Duodenal mucosa (tissue), 2 donors: Measurements from ENCODE around the gene TRAPPC2.

Source experiments
- H3K27ac ChIP-seq: one replicate; pipeline ENCODE4 v1.7.0; 2013; ENCODE audit warnings: low read depth, low read length
- H3K27me3 ChIP-seq, 2 donors: one replicate each; pipeline ENCODE4 v1.7.0; 2013; ENCODE audit warnings: low read length in 2 of 2, control low read depth in 1 of 2; ENCODE audit not compliant: insufficient read depth in 2 of 2, control insufficient read depth in 1 of 2
- H3K36me3 ChIP-seq, 2 donors: one replicate each; pipeline ENCODE4 v1.7.0; 2013; ENCODE audit warnings: low read length in 2 of 2, control low read depth in 1 of 2; ENCODE audit not compliant: insufficient read depth in 2 of 2, control insufficient read depth in 1 of 2
- H3K4me1 ChIP-seq, 2 donors: one replicate each; pipeline ENCODE4 v1.7.0; 2013; ENCODE audit warnings: low read length in 2 of 2, control low read depth in 1 of 2; ENCODE audit not compliant: insufficient read depth in 2 of 2, control insufficient read depth in 1 of 2
- H3K4me3 ChIP-seq, 2 donors: one replicate each; pipeline ENCODE4 v1.7.0; 2013; ENCODE audit warnings: low read length in 2 of 2, low read depth in 1 of 2
- H3K9ac ChIP-seq, 2 donors: one replicate each; pipeline ENCODE4 v1.7.0; 2013; ENCODE audit warnings: low read length in 2 of 2, low read depth in 1 of 2
- H3K9me3 ChIP-seq, 2 donors: one replicate each; pipeline ENCODE4 v1.7.0; 2013; ENCODE audit warnings: low read length in 2 of 2, control low read depth in 1 of 2; ENCODE audit not compliant: control insufficient read depth in 1 of 2

TRAPPC2 gene

GRCh38 chrX:13702111-13702789 is 32.2 kb downstream of the TRAPPC2 start:
- H3K27me3 ChIP-seq: no peaks in the 10 kb centered on the region
- no peak overlapping the region for H3K27ac ChIP-seq
- no peaks in the 10 kb centered on the region for H3K9me3 ChIP-seq
- peaks cover 22 to 30% of the 10 kb centered on the region in 2 donors for H3K4me1 ChIP-seq
- H3K9ac ChIP-seq: no peak overlapping the region
- no peaks in the 10 kb centered on the region for H3K36me3 ChIP-seq
- H3K4me3 ChIP-seq: no peak overlapping the region

- no peak overlapping the region for H3K9ac ChIP-seq
- peaks cover 26 to 33% of the 10 kb centered on the region in 2 donors for H3K4me1 ChIP-seq
- no peak overlapping the region for H3K27ac ChIP-seq
- H3K9me3 ChIP-seq: no peaks in the 10 kb centered on the region
- H3K4me3 ChIP-seq: no peak overlapping the region
- no peaks in the 10 kb centered on the region for H3K27me3 ChIP-seq
- no peaks in the 10 kb centered on the region for H3K36me3 ChIP-seq
Measured at GRCh38 chrX:13700380-13700779, 34.0 kb downstream of the TRAPPC2 start.

GRCh38 chrX:13699183-13699826 is 35.1 kb downstream of the TRAPPC2 start:
- no peak overlapping the region for H3K27ac ChIP-seq
- H3K27me3 ChIP-seq: no peaks in the 10 kb centered on the region
- no peak overlapping the region for H3K4me3 ChIP-seq
- peaks cover 26 to 40% of the 10 kb centered on the region in 2 donors for H3K4me1 ChIP-seq
- no peaks in the 10 kb centered on the region for H3K9me3 ChIP-seq
- no peak overlapping the region for H3K9ac ChIP-seq
- H3K36me3 ChIP-seq: no peaks in the 10 kb centered on the region

DNA sequence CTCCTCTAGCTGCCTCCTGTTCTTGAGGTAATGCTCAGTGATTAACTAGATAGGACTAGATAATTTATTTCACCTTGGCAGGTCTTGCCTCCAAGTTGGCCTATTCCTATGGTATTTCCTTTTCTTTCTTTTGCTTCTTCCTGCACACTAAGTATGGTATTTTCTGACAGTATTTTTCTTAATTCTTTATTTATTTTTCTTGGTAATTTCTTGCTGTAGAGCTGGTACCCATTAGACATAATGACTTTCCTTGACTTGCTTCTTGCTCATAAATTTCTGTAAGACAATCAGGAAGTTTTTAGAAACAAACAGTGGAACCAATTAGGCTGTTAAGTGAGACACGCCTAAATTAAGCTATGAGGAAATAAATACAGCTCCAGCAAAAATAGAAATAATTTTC is 36.0 kb downstream of the TRAPPC2 start:
- H3K9me3 ChIP-seq: no peaks in the 10 kb centered on the region
- H3K27ac ChIP-seq: no peak overlapping the region
- H3K9ac ChIP-seq: no peak overlapping the region
- H3K4me3 ChIP-seq: no peak overlapping the region
- no peaks in the 10 kb centered on the region for H3K27me3 ChIP-seq
- H3K36me3 ChIP-seq: no peaks in the 10 kb centered on the region
- peaks cover 26 to 48% of the 10 kb centered on the region in 2 donors for H3K4me1 ChIP-seq

- Histone ChIP-seq H3K9me3 (no peaks in the 10 kb centered on the region), H3K9ac (no peak overlapping the region), H3K27ac (no peak overlapping the region), H3K4me1 (peaks cover 28 to 53% of the 10 kb centered on the region in 2 donors), H3K4me3 (no peak overlapping the region), H3K36me3 (no peaks in the 10 kb centered on the region), H3K27me3 (no peaks in the 10 kb centered on the region)
Measured at GRCh38 chrX:13697976-13698375, 36.4 kb downstream of the TRAPPC2 start.

- no peaks in the 10 kb centered on the region for H3K9me3 ChIP-seq
- no peaks in the 10 kb centered on the region for H3K27me3 ChIP-seq
- no peak overlapping the region for H3K9ac ChIP-seq
- no peak overlapping the region for H3K4me3 ChIP-seq
- peaks cover 33 to 55% of the 10 kb centered on the region in 2 donors for H3K4me1 ChIP-seq
- no peaks in the 10 kb centered on the region for H3K36me3 ChIP-seq
- no peak overlapping the region for H3K27ac ChIP-seq
Measured at GRCh38 chrX:13697455-13697854, 37.0 kb downstream of the TRAPPC2 start.

DNA sequence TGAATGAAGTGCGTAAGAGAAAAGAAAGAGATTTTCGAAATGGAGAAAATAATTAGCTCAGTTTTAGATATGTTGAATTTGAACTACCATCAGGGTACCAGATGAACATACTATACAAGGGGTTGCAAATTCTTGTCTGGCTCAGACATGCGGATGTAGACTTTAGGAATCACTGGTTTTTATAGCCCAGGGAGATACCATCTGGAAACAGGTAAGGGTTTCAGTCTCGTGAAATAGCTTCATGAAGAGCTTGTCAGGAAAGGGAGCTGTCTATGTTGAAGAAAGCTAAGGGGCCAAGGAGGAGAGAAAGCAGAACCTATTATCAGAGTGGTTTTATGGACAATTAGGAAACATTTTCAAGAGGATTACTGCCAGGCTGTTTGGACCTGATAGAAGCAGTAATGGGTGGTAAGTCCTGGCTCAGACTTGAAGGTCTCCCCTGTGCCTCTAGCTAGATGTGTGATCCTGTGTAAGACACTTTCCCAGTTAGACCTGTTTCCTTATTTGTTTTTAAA is 38.8 kb downstream of the TRAPPC2 start:
- Histone ChIP-seq H3K4me1 (peaks cover 34 to 57% of the 10 kb centered on the region in 2 donors), H3K27me3 (no peaks in the 10 kb centered on the region), H3K9me3 (no peaks in the 10 kb centered on the region), H3K27ac (no peak overlapping the region), H3K36me3 (no peaks in the 10 kb centered on the region), H3K9ac (no peak overlapping the region), H3K4me3 (no peak overlapping the region)

DNA sequence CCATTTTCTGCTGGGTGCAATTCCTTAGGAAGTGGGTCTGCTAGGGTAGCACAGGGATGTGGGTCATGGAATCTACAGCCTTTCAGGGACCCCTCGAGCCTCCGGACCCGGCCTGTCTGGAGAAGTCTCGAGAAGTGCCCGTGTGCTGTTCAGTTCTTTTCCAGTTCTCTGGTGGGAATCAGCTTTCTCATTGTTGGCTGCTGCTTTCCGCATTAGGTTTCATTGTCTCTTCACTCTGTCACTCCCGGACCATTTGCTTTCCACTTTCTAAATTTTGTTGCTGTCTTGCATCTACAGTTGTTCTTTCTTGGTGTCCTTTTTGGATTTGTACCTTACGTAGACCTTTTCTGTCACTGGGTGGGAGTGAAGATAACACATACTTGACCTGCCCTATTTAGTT is 39.4 kb downstream of the TRAPPC2 start:
- Histone ChIP-seq H3K4me1 (peaks cover 28 to 53% of the 10 kb centered on the region in 2 donors), H3K9me3 (no peaks in the 10 kb centered on the region), H3K36me3 (no peaks in the 10 kb centered on the region), H3K4me3 (no peak overlapping the region), H3K27me3 (no peaks in the 10 kb centered on the region), H3K27ac (no peak overlapping the region), H3K9ac (no peak overlapping the region)

DNA sequence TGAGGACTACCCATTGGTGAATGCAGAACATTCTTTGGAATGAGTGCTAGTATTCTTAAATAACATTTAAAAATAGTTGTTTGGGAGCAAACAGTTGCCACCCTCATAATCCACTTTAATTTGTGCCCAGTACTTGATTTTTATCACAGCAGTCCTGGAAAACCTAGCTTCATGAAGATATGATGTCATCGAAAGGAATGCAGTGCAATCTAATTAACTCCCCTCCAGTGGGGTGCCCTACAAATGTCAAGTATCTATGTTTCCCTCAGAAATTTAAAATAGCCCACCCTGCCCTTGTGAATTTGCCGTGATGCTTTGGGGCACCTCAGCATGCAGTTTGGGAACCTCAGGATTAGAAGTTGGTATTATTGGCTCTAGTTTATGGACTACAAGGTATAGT is 40.1 kb downstream of the TRAPPC2 start:
- Histone ChIP-seq H3K9me3 (no peaks in the 10 kb centered on the region), H3K27me3 (no peaks in the 10 kb centered on the region), H3K9ac (no peak overlapping the region), H3K4me1 (peaks cover 25 to 52% of the 10 kb centered on the region in 2 donors), H3K4me3 (no peak overlapping the region), H3K27ac (no peak overlapping the region), H3K36me3 (no peaks in the 10 kb centered on the region)

GRCh38 chrX:13693341-13693961 is 41.0 kb downstream of the TRAPPC2 start:
- no peak overlapping the region for H3K4me3 ChIP-seq
- H3K36me3 ChIP-seq: no peaks in the 10 kb centered on the region
- H3K27ac ChIP-seq: no peak overlapping the region
- H3K9me3 ChIP-seq: no peaks in the 10 kb centered on the region
- H3K27me3 ChIP-seq: no peaks in the 10 kb centered on the region
- no peak overlapping the region for H3K9ac ChIP-seq
- peaks cover 17 to 43% of the 10 kb centered on the region in 2 donors for H3K4me1 ChIP-seq
